Prostate gland (tissue), 2 donors: ENCODE results near the gene HOXA7.

Experiments used
- POLR2A ChIP-seq: fragments of 450-650 bp; IDR thresholded peaks from one replicate; pipeline ENCODE4 v1.6.1; 2016; ENCODE audit warnings: antibody characterized with exemption, mild to moderate bottlenecking
- POLR2AphosphoS5 ChIP-seq: sonication (generic); formaldehyde crosslinking; IDR thresholded peaks from one replicate; pipeline ENCODE4 v1.6.1; 2017; ENCODE audit warnings: antibody characterized with exemption
- TF ChIP-seq, protein P1 (sequence below), 4 experiments: fragments of 200-600 bp in 2 of 4; fragments of 450-650 bp in 2 of 4; sonication (generic) in 2 of 4; IDR thresholded peaks; 1 replicate in 3 of 4; 2 replicates in 1 of 4; pipeline ENCODE4 v1.5.1; 2016 to 2019; ENCODE audit warnings: antibody characterized with exemption in 4 of 4, mild to moderate bottlenecking in 2 of 4, moderate library complexity in 2 of 4

DNA sequence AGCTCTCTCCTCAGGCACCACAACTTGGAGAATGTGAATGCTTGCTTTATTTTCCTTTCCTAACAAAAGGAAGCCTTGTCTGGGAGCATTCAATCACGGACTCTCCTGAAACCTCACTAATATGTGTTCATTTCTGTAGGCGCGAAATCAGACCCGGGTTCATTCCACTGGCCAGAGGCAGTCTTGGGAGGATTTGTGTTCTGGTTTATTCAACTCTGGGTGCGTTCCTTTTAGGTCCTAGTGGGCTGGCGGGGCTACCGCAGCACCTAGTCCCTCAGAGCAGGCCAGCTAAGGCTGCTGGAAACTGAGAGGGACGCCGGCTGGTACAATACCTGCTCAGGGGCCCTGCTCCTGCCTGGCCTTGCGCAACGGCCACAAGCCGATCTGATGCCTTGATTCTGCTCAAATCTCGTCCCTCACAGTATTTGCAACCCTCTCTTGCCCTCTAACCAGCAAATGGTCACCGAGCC, 33.4 kb downstream of the HOXA7 start:
- TF ChIP-seq, protein P1, sequence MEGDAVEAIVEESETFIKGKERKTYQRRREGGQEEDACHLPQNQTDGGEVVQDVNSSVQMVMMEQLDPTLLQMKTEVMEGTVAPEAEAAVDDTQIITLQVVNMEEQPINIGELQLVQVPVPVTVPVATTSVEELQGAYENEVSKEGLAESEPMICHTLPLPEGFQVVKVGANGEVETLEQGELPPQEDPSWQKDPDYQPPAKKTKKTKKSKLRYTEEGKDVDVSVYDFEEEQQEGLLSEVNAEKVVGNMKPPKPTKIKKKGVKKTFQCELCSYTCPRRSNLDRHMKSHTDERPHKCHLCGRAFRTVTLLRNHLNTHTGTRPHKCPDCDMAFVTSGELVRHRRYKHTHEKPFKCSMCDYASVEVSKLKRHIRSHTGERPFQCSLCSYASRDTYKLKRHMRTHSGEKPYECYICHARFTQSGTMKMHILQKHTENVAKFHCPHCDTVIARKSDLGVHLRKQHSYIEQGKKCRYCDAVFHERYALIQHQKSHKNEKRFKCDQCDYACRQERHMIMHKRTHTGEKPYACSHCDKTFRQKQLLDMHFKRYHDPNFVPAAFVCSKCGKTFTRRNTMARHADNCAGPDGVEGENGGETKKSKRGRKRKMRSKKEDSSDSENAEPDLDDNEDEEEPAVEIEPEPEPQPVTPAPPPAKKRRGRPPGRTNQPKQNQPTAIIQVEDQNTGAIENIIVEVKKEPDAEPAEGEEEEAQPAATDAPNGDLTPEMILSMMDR (IDR thresholded peaks at IDR 0.05) = no peak
- TF ChIP-seq POLR2AphosphoS5 (no peak), POLR2A (no peak)
